ENCODE measurements around the gene RPS10.

Gene RPS10

DNA sequence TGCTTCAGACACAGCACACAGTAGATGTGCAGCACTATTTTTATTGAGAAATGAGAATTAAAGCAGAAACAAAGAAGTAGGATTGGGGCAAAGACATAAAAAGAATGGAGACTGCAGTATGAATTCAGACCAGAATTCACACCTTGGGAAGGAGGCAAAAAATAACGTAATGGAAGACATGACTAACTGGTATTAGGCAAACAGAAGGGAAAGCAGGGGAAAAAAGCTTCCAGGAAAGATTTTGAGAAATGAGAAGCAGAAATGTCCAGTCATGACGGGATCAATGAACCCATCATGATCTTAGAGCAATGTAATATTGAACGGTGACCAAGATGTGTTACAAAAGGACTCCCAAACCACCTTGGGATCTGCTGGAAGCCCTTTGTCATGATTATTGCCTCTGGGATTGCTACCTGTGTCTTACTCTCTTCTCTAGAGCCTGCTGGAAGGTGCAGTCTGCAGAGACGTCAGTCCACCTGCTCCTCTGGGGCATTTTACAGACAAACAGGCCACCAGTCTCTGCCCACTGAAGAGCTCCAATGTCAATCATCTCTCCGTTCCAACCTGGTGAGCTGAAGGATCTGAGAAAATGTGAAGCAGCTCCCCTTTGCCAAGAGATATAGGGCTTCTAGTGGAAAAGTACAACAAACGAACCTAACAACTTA, 42.1 kb downstream of the RPS10 start:
- Histone ChIP-seq H3K27ac (replicated peaks; ENCODE audit: low read length) (no peak overlapping the region), H4K91ac (ENCODE audit: low read depth, low read length, poor library complexity) (no peak overlapping the region), H4K8ac (ENCODE audit: low read depth, low read length) (no peak overlapping the region), H2AFZ (ENCODE audit: low read length) (no peak overlapping the region), H3K4me2 (ENCODE audit: insufficient read depth, low read length, poor library complexity, severe bottlenecking) (no peak overlapping the region), H3K23ac (ENCODE audit: low read depth, low read length, poor library complexity) (no peak overlapping the region), H2BK15ac (ENCODE audit: low read length) (no peak overlapping the region), H3K4ac (ENCODE audit: low read length) (no peak overlapping the region), H3K36me3 (replicated peaks in 1 of 2; ENCODE audit: control insufficient read depth in 2 of 2, insufficient read depth in 2 of 2, low read length in 2 of 2) (peaks cover 0 to 26% of the 10 kb centered on the region in 2 donors), H3K79me1 (ENCODE audit: low read depth, low read length) (no peaks in the 10 kb centered on the region), H2BK120ac (ENCODE audit: low read depth, low read length) (no peak overlapping the region), H3K18ac (ENCODE audit: low read length) (no peak overlapping the region), H2BK12ac (ENCODE audit: low read length) (no peak overlapping the region), H3K14ac (ENCODE audit: low read length) (no peak overlapping the region), H2AK5ac (ENCODE audit: low read depth, low read length) (no peak overlapping the region), H3K9me3 (replicated peaks in 1 of 2; ENCODE audit: control insufficient read depth in 2 of 2, insufficient read depth in 1 of 2, low read depth in 1 of 2, low read length in 2 of 2) (no peaks in the 10 kb centered on the region), H3K4me1 (ENCODE audit: control insufficient read depth in 2 of 2, insufficient read depth in 1 of 2, low read depth in 1 of 2, low read length in 2 of 2) (peaks cover 0 to 6% of the 10 kb centered on the region in 2 donors), H3K9ac (ENCODE audit: low read depth, low read length, poor library complexity) (no peak overlapping the region), H3K27me3 (ENCODE audit: control insufficient read depth in 3 of 3, insufficient read depth in 3 of 3, low read depth in 1 of 3, low read length in 3 of 3) (no peaks in the 10 kb centered on the region), H3K4me3 (ENCODE audit: low read length in 2 of 2) (no peak overlapping the region), H2BK5ac (ENCODE audit: low read length) (no peak overlapping the region)
- WGBS, 2 donors (ENCODE audit: extremely low coverage in 2 of 2, insufficient read length in 2 of 2, insufficient replicate concordance in 1 of 2) = no CpG with 5 or more reads among the region's 6 CpGs
- no peak for DNase-seq (ENCODE audit: low spot score)

- Histone ChIP-seq H3K36me3 (replicated peaks in 1 of 2; ENCODE audit: control insufficient read depth in 2 of 2, insufficient read depth in 2 of 2, low read length in 2 of 2) (peaks cover 0 to 26% of the 10 kb centered on the region in 2 donors), H3K9me3 (replicated peaks in 1 of 2; ENCODE audit: control insufficient read depth in 2 of 2, insufficient read depth in 1 of 2, low read depth in 1 of 2, low read length in 2 of 2) (no peaks in the 10 kb centered on the region), H3K4me1 (ENCODE audit: control insufficient read depth in 2 of 2, insufficient read depth in 1 of 2, low read depth in 1 of 2, low read length in 2 of 2) (peaks cover 0 to 6% of the 10 kb centered on the region in 2 donors), H3K27me3 (ENCODE audit: control insufficient read depth in 3 of 3, insufficient read depth in 3 of 3, low read depth in 1 of 3, low read length in 3 of 3) (no peaks in the 10 kb centered on the region), H3K14ac (ENCODE audit: low read length) (no peak overlapping the region), H3K4me3 (ENCODE audit: low read length in 2 of 2) (no peak overlapping the region), H2BK120ac (ENCODE audit: low read depth, low read length) (no peak overlapping the region), H3K4ac (ENCODE audit: low read length) (no peak overlapping the region), H3K23ac (ENCODE audit: low read depth, low read length, poor library complexity) (no peak overlapping the region), H3K4me2 (ENCODE audit: insufficient read depth, low read length, poor library complexity, severe bottlenecking) (no peak overlapping the region), H3K79me1 (ENCODE audit: low read depth, low read length) (peaks cover 2% of the 10 kb centered on the region), H2BK5ac (ENCODE audit: low read length) (no peak overlapping the region), H3K9ac (ENCODE audit: low read depth, low read length, poor library complexity) (no peak overlapping the region), H2BK15ac (ENCODE audit: low read length) (no peak overlapping the region), H2BK12ac (ENCODE audit: low read length) (no peak overlapping the region), H4K91ac (ENCODE audit: low read depth, low read length, poor library complexity) (no peak overlapping the region), H2AK5ac (ENCODE audit: low read depth, low read length) (no peak overlapping the region), H3K18ac (ENCODE audit: low read length) (no peak overlapping the region), H3K27ac (replicated peaks; ENCODE audit: low read length) (no peak overlapping the region), H4K8ac (ENCODE audit: low read depth, low read length) (no peak overlapping the region), H2AFZ (ENCODE audit: low read length) (no peak overlapping the region)
- no CpG with 5 or more reads among the region's 3 CpGs for WGBS, 2 donors (ENCODE audit: extremely low coverage in 2 of 2, insufficient read length in 2 of 2, insufficient replicate concordance in 1 of 2)
- no peak for DNase-seq (ENCODE audit: low spot score)
These were observed 42.7 kb downstream of the RPS10 start for GRCh38 chr6:34383161-34383631.

GRCh38 chr6:34381081-34381480, 44.8 kb downstream of the RPS10 start:
- Histone ChIP-seq H3K79me1 (ENCODE audit: low read depth, low read length) (peaks cover 2% of the 10 kb centered on the region), H3K4ac (ENCODE audit: low read length) (no peak overlapping the region), H3K27me3 (ENCODE audit: control insufficient read depth in 3 of 3, insufficient read depth in 3 of 3, low read depth in 1 of 3, low read length in 3 of 3) (no peaks in the 10 kb centered on the region), H4K91ac (ENCODE audit: low read depth, low read length, poor library complexity) (no peak overlapping the region), H4K8ac (ENCODE audit: low read depth, low read length) (no peak overlapping the region), H3K9me3 (replicated peaks in 1 of 2; ENCODE audit: control insufficient read depth in 2 of 2, insufficient read depth in 1 of 2, low read depth in 1 of 2, low read length in 2 of 2) (no peaks in the 10 kb centered on the region), H2AFZ (ENCODE audit: low read length) (no peak overlapping the region), H2AK5ac (ENCODE audit: low read depth, low read length) (no peak overlapping the region), H2BK5ac (ENCODE audit: low read length) (no peak overlapping the region), H2BK120ac (ENCODE audit: low read depth, low read length) (no peak overlapping the region), H3K27ac (replicated peaks; ENCODE audit: low read length) (no peak overlapping the region), H3K4me2 (ENCODE audit: insufficient read depth, low read length, poor library complexity, severe bottlenecking) (no peak overlapping the region), H3K36me3 (replicated peaks in 1 of 2; ENCODE audit: control insufficient read depth in 2 of 2, insufficient read depth in 2 of 2, low read length in 2 of 2) (peaks cover 0 to 29% of the 10 kb centered on the region in 2 donors), H3K4me1 (ENCODE audit: control insufficient read depth in 2 of 2, insufficient read depth in 1 of 2, low read depth in 1 of 2, low read length in 2 of 2) (peaks cover 0 to 2% of the 10 kb centered on the region in 2 donors), H3K23ac (ENCODE audit: low read depth, low read length, poor library complexity) (no peak overlapping the region), H3K18ac (ENCODE audit: low read length) (no peak overlapping the region), H3K9ac (ENCODE audit: low read depth, low read length, poor library complexity) (no peak overlapping the region), H2BK12ac (ENCODE audit: low read length) (no peak overlapping the region), H2BK15ac (ENCODE audit: low read length) (no peak overlapping the region), H3K4me3 (ENCODE audit: low read length in 2 of 2) (no peak overlapping the region), H3K14ac (ENCODE audit: low read length) (no peak overlapping the region)
- WGBS, 2 donors (ENCODE audit: extremely low coverage in 2 of 2, insufficient read length in 2 of 2, insufficient replicate concordance in 1 of 2) = no CpG with 5 or more reads among the region's 5 CpGs
- DNase-seq (ENCODE audit: low spot score) = no peak

GRCh38 chr6:34378470-34378869, 47.4 kb downstream of the RPS10 start:
- Histone ChIP-seq H4K91ac (ENCODE audit: low read depth, low read length, poor library complexity) (no peak overlapping the region), H2BK120ac (ENCODE audit: low read depth, low read length) (no peak overlapping the region), H3K4ac (ENCODE audit: low read length) (no peak overlapping the region), H2AK5ac (ENCODE audit: low read depth, low read length) (no peak overlapping the region), H2BK12ac (ENCODE audit: low read length) (no peak overlapping the region), H4K8ac (ENCODE audit: low read depth, low read length) (no peak overlapping the region), H3K14ac (ENCODE audit: low read length) (no peak overlapping the region), H3K4me3 (ENCODE audit: low read length in 2 of 2) (no peak overlapping the region), H3K4me2 (ENCODE audit: insufficient read depth, low read length, poor library complexity, severe bottlenecking) (no peak overlapping the region), H3K18ac (ENCODE audit: low read length) (no peak overlapping the region), H3K27me3 (ENCODE audit: control insufficient read depth in 3 of 3, insufficient read depth in 3 of 3, low read depth in 1 of 3, low read length in 3 of 3) (no peaks in the 10 kb centered on the region), H3K36me3 (replicated peaks in 1 of 2; ENCODE audit: control insufficient read depth in 2 of 2, insufficient read depth in 2 of 2, low read length in 2 of 2) (peaks cover 0 to 31% of the 10 kb centered on the region in 2 donors), H2BK5ac (ENCODE audit: low read length) (no peak overlapping the region), H2BK15ac (ENCODE audit: low read length) (no peak overlapping the region), H3K4me1 (ENCODE audit: control insufficient read depth in 2 of 2, insufficient read depth in 1 of 2, low read depth in 1 of 2, low read length in 2 of 2) (no peaks in the 10 kb centered on the region), H3K23ac (ENCODE audit: low read depth, low read length, poor library complexity) (no peak overlapping the region), H2AFZ (ENCODE audit: low read length) (no peak overlapping the region), H3K79me1 (ENCODE audit: low read depth, low read length) (peaks cover 2% of the 10 kb centered on the region), H3K27ac (replicated peaks; ENCODE audit: low read length) (no peak overlapping the region), H3K9ac (ENCODE audit: low read depth, low read length, poor library complexity) (no peak overlapping the region), H3K9me3 (replicated peaks in 1 of 2; ENCODE audit: control insufficient read depth in 2 of 2, insufficient read depth in 1 of 2, low read depth in 1 of 2, low read length in 2 of 2) (no peaks in the 10 kb centered on the region)
- DNase-seq (ENCODE audit: low spot score) = no peak
- WGBS, 2 donors (ENCODE audit: extremely low coverage in 2 of 2, insufficient read length in 2 of 2, insufficient replicate concordance in 1 of 2) = no CpG with 5 or more reads among the region's 2 CpGs

All from neuronal stem cell (in vitro differentiated cells).